ENCODE measurements around the gene IKBKE.

Gene IKBKE

DNA sequence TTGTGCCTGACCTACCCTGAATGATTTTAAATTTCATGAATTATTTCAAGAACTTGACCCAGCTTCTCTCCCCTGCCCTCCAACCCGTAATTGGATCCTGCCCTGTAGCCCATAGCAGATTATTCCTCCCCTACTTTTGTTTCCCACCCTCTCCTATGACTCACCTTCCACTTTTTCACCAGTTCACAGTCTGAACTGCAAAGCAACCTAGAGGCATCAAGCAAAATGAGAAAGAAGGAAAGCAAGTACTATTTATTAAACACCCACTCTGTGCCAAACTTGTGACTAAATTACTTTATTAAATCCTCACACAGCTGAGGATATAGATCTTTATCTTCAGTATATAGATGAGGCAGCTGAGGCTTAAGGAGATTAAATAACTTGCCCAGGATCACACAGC lies 20.7 kb upstream of the IKBKE start (continued):
- TF ChIP-seq, protein P1, sequence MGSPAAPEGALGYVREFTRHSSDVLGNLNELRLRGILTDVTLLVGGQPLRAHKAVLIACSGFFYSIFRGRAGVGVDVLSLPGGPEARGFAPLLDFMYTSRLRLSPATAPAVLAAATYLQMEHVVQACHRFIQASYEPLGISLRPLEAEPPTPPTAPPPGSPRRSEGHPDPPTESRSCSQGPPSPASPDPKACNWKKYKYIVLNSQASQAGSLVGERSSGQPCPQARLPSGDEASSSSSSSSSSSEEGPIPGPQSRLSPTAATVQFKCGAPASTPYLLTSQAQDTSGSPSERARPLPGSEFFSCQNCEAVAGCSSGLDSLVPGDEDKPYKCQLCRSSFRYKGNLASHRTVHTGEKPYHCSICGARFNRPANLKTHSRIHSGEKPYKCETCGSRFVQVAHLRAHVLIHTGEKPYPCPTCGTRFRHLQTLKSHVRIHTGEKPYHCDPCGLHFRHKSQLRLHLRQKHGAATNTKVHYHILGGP (tag by site-specific recombination; IDR thresholded peaks at IDR 0.05): no peak
- no peak for TF ChIP-seq SALL2 (tag by site-specific recombination; IDR thresholded peaks at IDR 0.05; ENCODE audit: borderline replicate concordance)
- TF ChIP-seq ZNF121 (tag by site-specific recombination; IDR thresholded peaks at IDR 0.05): no peak
- no peak for TF ChIP-seq HOXD13 (CRISPR knock-in tag; IDR thresholded peaks at IDR 0.05; ENCODE audit: borderline replicate concordance)
- TF ChIP-seq ZNF677 (tag by site-specific recombination; IDR thresholded peaks at IDR 0.05): no peak
- TF ChIP-seq, protein P2, sequence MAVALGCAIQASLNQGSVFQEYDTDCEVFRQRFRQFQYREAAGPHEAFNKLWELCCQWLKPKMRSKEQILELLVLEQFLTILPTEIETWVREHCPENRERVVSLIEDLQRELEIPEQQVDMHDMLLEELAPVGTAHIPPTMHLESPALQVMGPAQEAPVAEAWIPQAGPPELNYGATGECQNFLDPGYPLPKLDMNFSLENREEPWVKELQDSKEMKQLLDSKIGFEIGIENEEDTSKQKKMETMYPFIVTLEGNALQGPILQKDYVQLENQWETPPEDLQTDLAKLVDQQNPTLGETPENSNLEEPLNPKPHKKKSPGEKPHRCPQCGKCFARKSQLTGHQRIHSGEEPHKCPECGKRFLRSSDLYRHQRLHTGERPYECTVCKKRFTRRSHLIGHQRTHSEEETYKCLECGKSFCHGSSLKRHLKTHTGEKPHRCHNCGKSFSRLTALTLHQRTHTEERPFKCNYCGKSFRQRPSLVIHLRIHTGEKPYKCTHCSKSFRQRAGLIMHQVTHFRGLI (tag by site-specific recombination; IDR thresholded peaks at IDR 0.05): no peak
- TF ChIP-seq ZNF768 (tag by site-specific recombination; IDR thresholded peaks at IDR 0.05): no peak
- no peak for TF ChIP-seq ZNF600 (tag by site-specific recombination; IDR thresholded peaks at IDR 0.05)
- TF ChIP-seq ZNF18 (tag by site-specific recombination; IDR thresholded peaks at IDR 0.05): peak; percentile 69
- no peak for TF ChIP-seq KLF10 (tag by site-specific recombination; IDR thresholded peaks at IDR 0.05)
- TF ChIP-seq ZNF521 (tag by site-specific recombination; IDR thresholded peaks at IDR 0.05): no peak

DNA sequence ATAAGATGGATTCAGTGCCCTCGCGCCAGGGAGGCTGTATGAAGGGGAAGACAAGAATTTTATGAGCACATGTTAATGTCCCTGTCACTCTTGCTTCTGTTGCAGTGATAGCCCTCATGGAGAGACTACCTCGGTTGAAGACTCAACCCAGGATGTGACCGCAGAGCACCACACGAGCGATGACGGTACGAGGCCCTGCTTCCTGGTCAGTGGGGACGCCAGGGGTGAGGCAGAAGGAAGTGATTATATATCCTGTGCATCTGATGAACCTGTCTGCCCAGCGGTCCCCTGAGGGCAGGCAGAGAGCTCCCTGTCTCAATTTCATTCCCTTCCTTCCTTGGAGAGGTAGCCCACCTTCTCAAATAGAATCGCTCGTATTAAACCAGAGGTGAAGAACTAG lies 20.0 kb upstream of the IKBKE start:
- ChIA-PET CTCF (interaction anchor here (0.7 to 3.3 kb wide), 4 partner anchors 10 to 29 kb away, joined by 3 to 18 read pairs (median 3); no protein-coding TSS in a partner anchor), POLR2A (no interaction called here)
- no peak overlapping the region for H3K27ac ChIP-seq (ENCODE audit: extremely low read depth, low read depth, low read length)
- TF ChIP-seq ZIC2 (tag by site-specific recombination; IDR thresholded peaks at IDR 0.05): no peak
- TF ChIP-seq ZNF211 (tag by site-specific recombination; IDR thresholded peaks at IDR 0.05; ENCODE audit: low read depth): no peak
- TF ChIP-seq SP2 (tag by site-specific recombination; IDR thresholded peaks at IDR 0.05): no peak
- TF ChIP-seq, protein P3, sequence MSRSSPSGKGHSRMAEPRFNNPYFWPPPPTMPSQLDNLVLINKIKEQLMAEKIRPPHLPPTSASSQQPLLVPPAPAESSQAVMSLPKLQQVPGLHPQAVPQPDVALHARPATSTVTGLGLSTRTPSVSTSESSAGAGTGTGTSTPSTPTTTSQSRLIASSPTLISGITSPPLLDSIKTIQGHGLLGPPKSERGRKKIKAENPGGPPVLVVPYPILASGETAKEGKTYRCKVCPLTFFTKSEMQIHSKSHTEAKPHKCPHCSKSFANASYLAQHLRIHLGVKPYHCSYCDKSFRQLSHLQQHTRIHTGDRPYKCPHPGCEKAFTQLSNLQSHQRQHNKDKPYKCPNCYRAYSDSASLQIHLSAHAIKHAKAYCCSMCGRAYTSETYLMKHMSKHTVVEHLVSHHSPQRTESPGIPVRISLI (tag by site-specific recombination; IDR thresholded peaks at IDR 0.05): no peak
- TF ChIP-seq ZBTB7A (tag by site-specific recombination; IDR thresholded peaks at IDR 0.05; ENCODE audit: low read depth): no peak
- TF ChIP-seq ZNF394 (tag by site-specific recombination; IDR thresholded peaks at IDR 0.05; ENCODE audit: borderline replicate concordance): no peak
- TF ChIP-seq ZNF341 (tag by site-specific recombination; IDR thresholded peaks at IDR 0.05; ENCODE audit: low read depth): no peak
- TF ChIP-seq SP3 (tag by site-specific recombination; IDR thresholded peaks at IDR 0.05): no peak
- TF ChIP-seq, protein P4, sequence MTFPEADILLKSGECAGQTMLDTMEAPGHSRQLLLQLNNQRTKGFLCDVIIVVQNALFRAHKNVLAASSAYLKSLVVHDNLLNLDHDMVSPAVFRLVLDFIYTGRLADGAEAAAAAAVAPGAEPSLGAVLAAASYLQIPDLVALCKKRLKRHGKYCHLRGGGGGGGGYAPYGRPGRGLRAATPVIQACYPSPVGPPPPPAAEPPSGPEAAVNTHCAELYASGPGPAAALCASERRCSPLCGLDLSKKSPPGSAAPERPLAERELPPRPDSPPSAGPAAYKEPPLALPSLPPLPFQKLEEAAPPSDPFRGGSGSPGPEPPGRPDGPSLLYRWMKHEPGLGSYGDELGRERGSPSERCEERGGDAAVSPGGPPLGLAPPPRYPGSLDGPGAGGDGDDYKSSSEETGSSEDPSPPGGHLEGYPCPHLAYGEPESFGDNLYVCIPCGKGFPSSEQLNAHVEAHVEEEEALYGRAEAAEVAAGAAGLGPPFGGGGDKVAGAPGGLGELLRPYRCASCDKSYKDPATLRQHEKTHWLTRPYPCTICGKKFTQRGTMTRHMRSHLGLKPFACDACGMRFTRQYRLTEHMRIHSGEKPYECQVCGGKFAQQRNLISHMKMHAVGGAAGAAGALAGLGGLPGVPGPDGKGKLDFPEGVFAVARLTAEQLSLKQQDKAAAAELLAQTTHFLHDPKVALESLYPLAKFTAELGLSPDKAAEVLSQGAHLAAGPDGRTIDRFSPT (tag by site-specific recombination; IDR thresholded peaks at IDR 0.05): no peak
- TF ChIP-seq ZNF274 (IDR thresholded peaks at IDR 0.05; ENCODE audit: low read length): no peak
- no peak for TF ChIP-seq ZNF274 (tag by site-specific recombination; IDR thresholded peaks at IDR 0.05; ENCODE audit: borderline replicate concordance)
- TF ChIP-seq KLF8 (tag by site-specific recombination; IDR thresholded peaks at IDR 0.05): no peak
- no peak for TF ChIP-seq KLF9 (tag by site-specific recombination; IDR thresholded peaks at IDR 0.05; ENCODE audit: low read depth)
- no peak for TF ChIP-seq ZNF433 (tag by site-specific recombination; IDR thresholded peaks at IDR 0.05; ENCODE audit: low read depth)
- TF ChIP-seq ZNF148 (tag by site-specific recombination; IDR thresholded peaks at IDR 0.05; ENCODE audit: borderline replicate concordance): no peak
- no peak for TF ChIP-seq ZNF266 (tag by site-specific recombination; IDR thresholded peaks at IDR 0.05; ENCODE audit: low read depth)
- no peak for TF ChIP-seq GLI2 (tag by site-specific recombination; IDR thresholded peaks at IDR 0.05; ENCODE audit: borderline replicate concordance, low read depth)
- H3K4me3 ChIP-seq (ENCODE audit: low read depth, low read length): no peak overlapping the region
- H3K4me1 ChIP-seq (ENCODE audit: control insufficient read depth, insufficient read depth, low read length): peaks cover 4% of the 10 kb centered on the region
- H3K9me3 ChIP-seq (ENCODE audit: control insufficient read depth, insufficient read depth, low read depth, low read length): no peaks in the 10 kb centered on the region
- peaks cover 3 to 79% of the 10 kb centered on the region in 2 experiments for H3K36me3 ChIP-seq (ENCODE audit: control insufficient read depth in 2 of 2, insufficient read depth in 1 of 2, low read length in 2 of 2)
